Panc1 (cell line): Measurements from ENCODE around the gene HEXD. TPM values are rescaled to one million over a fixed set of nuclear protein-coding genes. Genes with fewer than 3 reads are reported as not detected.

ENCODE experiments used
- ATAC-seq: fragments of 200-7000 bp; cut with Tn5 transposase; 2 replicates; pipeline ENCODE4 v1.9.1; 2020; ENCODE audit warnings: mild to moderate bottlenecking, moderate library complexity
- BruUV-seq: library from RNA; stranded (reverse); fragments of 400-500 nt; replicated peaks from 2 replicates; lab custom pipeline; 2021; lab: Mats Ljungman, UMichigan
- CTCF ChIA-PET: fragments of 300-600 bp; sonication (Branson Sonifier 250); formaldehyde crosslinking; loops from one replicate; lab custom pipeline; 2022; ENCODE audit warnings: antibody characterized with exemption; lab: Charles Lee
- POLR2A ChIA-PET: fragments of 300-600 bp; sonication (Branson Sonifier 250); formaldehyde crosslinking; loops from one replicate; lab custom pipeline; 2022; ENCODE audit warnings: antibody characterized with exemption; lab: Charles Lee
- DNase-seq: peaks from one replicate; pipeline ENCODE4 v3.0.0-alpha.2; 2010; ENCODE audit warnings: low read depth, low spot score
- H3K27ac ChIP-seq: 2 replicates; pipeline ENCODE4 v1.5.1; 2011; ENCODE audit warnings: mild to moderate bottlenecking, low read length, inconsistent platforms
- H3K27me3 ChIP-seq: fragments of 200-500 bp; sonication (Bioruptor generic); 2 replicates; pipeline ENCODE4 v1.6.0; 2014; ENCODE audit warnings: low read length, inconsistent platforms; ENCODE audit not compliant: control insufficient read depth, insufficient read depth
- H3K36me3 ChIP-seq: fragments of 200-500 bp; sonication (Bioruptor generic); 2 replicates; pipeline ENCODE4 v1.5.1; 2014; ENCODE audit warnings: inconsistent platforms, mild to moderate bottlenecking, low read length, moderate library complexity; ENCODE audit not compliant: control insufficient read depth, insufficient read depth
- H3K4me1 ChIP-seq: 2 replicates; pipeline ENCODE4 v1.5.1; 2011; ENCODE audit warnings: inconsistent platforms, mild to moderate bottlenecking, low read length, moderate library complexity; ENCODE audit not compliant: control insufficient read depth, insufficient read depth
- H3K4me3 ChIP-seq, 2 experiments: 2 replicates each; pipeline ENCODE4 v1.5.1; 2011 to 2012; ENCODE audit warnings: low read depth in 2 of 2, low read length in 2 of 2, mild to moderate bottlenecking in 2 of 2, inconsistent platforms in 1 of 2, moderate library complexity in 1 of 2
- H3K9me3 ChIP-seq: fragments of 200-500 bp; sonication (Bioruptor generic); 2 replicates; pipeline ENCODE4 v1.5.1; 2014; ENCODE audit warnings: low read depth, mild to moderate bottlenecking, inconsistent platforms, low read length, moderate library complexity; ENCODE audit not compliant: control insufficient read depth, insufficient read depth
- CTCF ChIP-seq: fragments of 450-650 bp; IDR thresholded peaks from 2 replicates; pipeline ENCODE4 v1.5.1; 2017; ENCODE audit warnings: mild to moderate bottlenecking
- POLR2AphosphoS5 ChIP-seq: IDR thresholded peaks from 2 replicates; pipeline ENCODE4 v1.6.1; 2012; ENCODE audit warnings: mild to moderate bottlenecking, low read depth, low read length, moderate library complexity
- REST ChIP-seq, 2 experiments: IDR thresholded peaks; 2 replicates each; pipeline ENCODE4 v1.6.1; 2011 to 2012; ENCODE audit warnings: low read depth in 2 of 2, control low read depth in 1 of 2, low read length in 1 of 2, mild to moderate bottlenecking in 1 of 2, moderate library complexity in 1 of 2; ENCODE audit not compliant: insufficient read depth in 1 of 2
- SIN3A ChIP-seq: IDR thresholded peaks from 2 replicates; pipeline ENCODE4 v1.6.1; 2012; ENCODE audit warnings: low read depth, mild to moderate bottlenecking, low read length, moderate library complexity, borderline replicate concordance; ENCODE audit not compliant: insufficient read depth
- TCF7L2 ChIP-seq: IDR thresholded peaks from 2 replicates; pipeline ENCODE4 v1.6.1; 2011; ENCODE audit warnings: mild to moderate bottlenecking, low read depth, low read length, inconsistent platforms
- in situ Hi-C: cut with HindIII; loops from 2 replicates; pipeline ENCODE4 v1.10.0; 2016; ENCODE audit warnings: low sequenced_read_pairs, low pct_unique_long_range_greater_than_20kb
- intact Hi-C: fragments of 100-400 bp; cut with micrococcal nuclease; formaldehyde crosslinking; loops from one replicate; pipeline ENCODE4 v1.10.0; 2022; ENCODE audit not compliant: unreplicated experiment
- total RNA-seq: library from RNA; stranded (reverse); gene quantifications from one replicate; pipeline ENCODE4 v1.2.1, GENCODE V29; 2021; ENCODE audit not compliant: unreplicated experiment

The HEXD gene
- total RNA-seq, 1 experiment from 2014 or later = 25.6 TPM

GRCh38 chr17:82486231-82487094 is 68.3 kb downstream of the HEXD start:
- DNase-seq (no peak), ATAC-seq (no peak; the same call in 1 of the 2 replicates)
- Histone ChIP-seq H3K4me3 (no peak overlapping the region), H3K9me3 (no peaks in the 10 kb centered on the region), H3K27me3 (no peaks in the 10 kb centered on the region), H3K36me3 (no peaks in the 10 kb centered on the region), H3K4me1 (no peaks in the 10 kb centered on the region), H3K27ac (no peak overlapping the region)
- in situ Hi-C loops (no loop called here), intact Hi-C loops (no loop called here)
- CTCF ChIA-PET = no interaction called here
- no TSS peak for BruUV-seq
- POLR2A ChIA-PET = no interaction called here
- no peak for TF ChIP-seq REST (IDR thresholded peaks at IDR 0.05; ENCODE audit: insufficient read depth in 1 of 2, low read depth in 2 of 2, low read length in 1 of 2)
- TF ChIP-seq TCF7L2 = no peak
- TF ChIP-seq SIN3A = no peak
- no peak for TF ChIP-seq POLR2AphosphoS5
- TF ChIP-seq CTCF = no peak

GRCh38 chr17:82487910-82488309 is 69.8 kb downstream of the HEXD start:
- H3K9me3 ChIP-seq = no peaks in the 10 kb centered on the region
- ChIA-PET POLR2A (no interaction called here), CTCF (no interaction called here)
- BruUV-seq = no TSS peak
- H3K36me3 ChIP-seq = no peaks in the 10 kb centered on the region
- H3K4me3 ChIP-seq = no peak overlapping the region
- intact Hi-C loops = no loop called here
- no peak overlapping the region for H3K27ac ChIP-seq
- no peak for ATAC-seq
- TF ChIP-seq SIN3A (no peak), TCF7L2 (no peak), POLR2AphosphoS5 (no peak), CTCF (no peak), REST (IDR thresholded peaks at IDR 0.05; ENCODE audit: insufficient read depth in 1 of 2, low read depth in 2 of 2, low read length in 1 of 2) (no peak)
- DNase-seq = no peak
- H3K4me1 ChIP-seq = peaks cover 5% of the 10 kb centered on the region; the same call in 1 of the 2 replicates
- in situ Hi-C loops = no loop called here
- no peaks in the 10 kb centered on the region for H3K27me3 ChIP-seq
